Activated T-helper 9 cell treated with anti-CD3 and anti-CD28 coated beads, Interleukin-2, amount 50 U/mL, for 16 hours (primary cell): ENCODE measurements around the gene BEND7.
"Not testable (repeated sequence)": the region's sequence is repeated elsewhere in the genome, so short reads cannot be mapped to it uniquely, and the experiment has no call there.

ENCODE experiments used
- DNase-seq: peaks from one replicate; pipeline ENCODE4 v3.0.0-alpha.2; 2020; ENCODE audit warnings: low read depth

The BEND7 gene

DNA sequence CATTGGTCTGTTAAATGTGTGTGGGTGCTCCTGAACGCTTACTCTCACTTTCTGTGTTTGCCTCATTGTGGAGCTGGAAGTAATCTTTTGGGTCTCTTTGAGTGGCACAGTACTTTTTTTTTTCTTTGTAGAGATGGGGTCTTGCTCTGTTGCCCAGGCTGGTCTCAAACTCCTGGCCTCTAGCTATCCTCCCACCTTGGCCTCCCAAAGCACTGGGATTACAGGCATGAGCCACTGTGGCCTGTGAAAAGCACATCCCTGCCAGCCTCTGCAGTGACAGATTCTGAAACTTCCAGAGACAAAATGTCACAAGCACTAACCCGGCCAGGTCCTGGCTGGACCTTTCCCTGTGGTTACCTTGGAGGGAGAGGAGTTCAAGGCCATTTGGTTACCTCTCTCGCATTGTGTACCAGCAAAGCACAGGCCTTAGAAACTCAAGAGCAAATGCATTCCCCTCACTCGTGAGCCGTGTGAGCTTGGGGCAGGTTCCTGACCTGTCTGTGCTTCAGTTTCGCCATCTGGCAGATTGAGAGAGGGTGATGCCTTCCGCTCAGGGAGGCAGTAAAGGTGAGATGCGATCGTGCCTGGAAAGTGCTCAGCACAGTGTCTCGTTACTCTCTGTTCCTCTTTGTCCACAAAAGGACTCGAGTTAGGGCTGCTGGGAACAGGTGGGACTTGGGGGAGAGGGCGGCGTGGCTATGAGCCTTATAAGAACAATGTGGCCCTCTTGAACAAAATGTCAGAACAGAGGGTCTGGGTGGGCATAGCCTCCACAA, 108.1 kb downstream of the BEND7 start:
- no peak for DNase-seq

GRCh38 chr10:13417459-13418126, 111.2 kb downstream of the BEND7 start:
- DNase-seq, result no peak

DNA sequence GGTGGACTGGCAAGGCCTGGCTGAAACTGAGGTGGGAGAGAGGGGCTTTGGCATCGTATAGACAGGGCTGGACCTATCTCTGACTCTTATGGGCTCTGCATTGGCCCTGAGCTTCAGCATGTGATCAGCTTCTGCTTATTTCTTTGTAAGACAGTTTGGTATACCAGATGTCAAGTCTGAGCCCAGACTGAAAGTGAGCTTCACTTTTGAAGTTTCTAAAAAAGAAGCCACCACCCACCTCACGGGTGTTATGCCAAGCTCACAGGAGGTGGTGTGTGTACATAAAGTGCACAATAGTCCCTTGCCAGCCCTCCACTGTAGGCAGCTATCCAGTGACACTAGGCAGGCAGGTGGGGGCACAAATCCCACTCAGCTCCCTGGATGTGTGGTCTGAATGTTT, 112.1 kb downstream of the BEND7 start:
- DNase-seq, result no peak

GRCh38 chr10:13414855-13415254, 114.0 kb downstream of the BEND7 start:
- DNase-seq, result no peak

- no peak for DNase-seq
These were observed 114.7 kb downstream of the BEND7 start for GRCh38 chr10:13414137-13414536.

- DNase-seq, result no peak
These were observed 115.9 kb downstream of the BEND7 start for GRCh38 chr10:13412894-13413293.

DNA sequence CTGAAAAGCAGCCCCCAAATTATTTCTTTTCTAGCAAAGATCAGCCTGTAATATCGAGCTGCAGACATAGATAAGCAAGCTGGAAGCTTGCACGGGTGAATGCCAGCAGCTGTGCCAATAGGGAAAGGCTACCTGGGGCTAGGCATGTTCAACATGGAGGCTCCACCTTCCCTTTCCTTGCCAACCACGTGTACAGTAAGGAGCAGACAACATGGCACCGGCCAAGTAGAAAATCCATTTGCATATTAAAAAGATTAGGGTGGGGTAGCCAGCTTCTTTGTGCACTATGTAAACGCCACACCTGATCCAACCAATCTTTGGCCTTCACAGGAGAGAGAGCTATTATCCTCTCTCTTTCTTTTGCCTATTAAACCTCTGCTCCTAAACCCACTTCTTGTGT, 124.0 kb downstream of the BEND7 start:
- no peak for DNase-seq

DNA sequence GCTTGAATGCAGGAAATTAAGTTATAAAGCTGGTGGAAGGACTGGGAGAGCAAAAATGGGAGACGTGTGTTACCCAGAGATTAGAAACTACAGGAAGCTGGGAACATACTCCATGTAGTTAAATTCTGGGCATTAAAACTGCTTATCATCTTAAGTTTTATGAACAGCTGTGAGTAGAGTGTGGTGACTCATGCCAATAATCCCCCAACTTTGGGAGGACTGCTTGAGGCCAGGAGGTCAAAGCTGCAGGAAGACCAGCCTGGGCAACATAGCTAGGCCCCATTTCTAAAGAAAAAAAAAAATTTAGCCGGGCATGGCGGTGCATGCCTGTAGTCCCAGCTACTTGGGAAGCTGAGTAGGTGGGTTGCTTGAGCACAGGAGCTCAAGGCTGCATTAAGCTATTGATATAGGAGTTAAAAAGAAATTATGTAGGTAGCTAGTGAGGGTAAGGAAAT, 124.5 kb downstream of the BEND7 start:
- DNase-seq, result no peak

- not testable (repeated sequence) for DNase-seq
These were observed 125.4 kb downstream of the BEND7 start for GRCh38 chr10:13403426-13403825.

GRCh38 chr10:13402021-13402420, 126.8 kb downstream of the BEND7 start:
- DNase-seq, result no peak

DNA sequence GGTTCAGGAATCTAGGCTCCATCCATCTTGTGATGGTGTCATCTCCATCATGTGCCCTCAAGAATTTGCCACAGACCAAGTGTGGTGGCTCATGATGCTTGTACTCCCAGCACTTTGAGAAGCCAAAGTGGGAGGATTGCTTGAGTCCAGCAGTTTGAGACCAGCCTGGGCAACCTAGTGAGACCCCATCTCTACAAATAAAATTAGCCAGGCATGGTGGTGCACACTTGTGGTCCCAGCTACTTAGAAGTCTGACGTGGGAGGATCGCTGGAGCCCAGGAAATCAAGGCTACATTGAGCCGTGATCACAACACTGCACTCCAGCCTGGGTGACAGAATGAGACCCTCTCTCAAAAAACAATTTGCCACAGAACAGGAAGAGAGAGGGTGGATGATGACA, 127.7 kb downstream of the BEND7 start:
- no peak for DNase-seq

DNA sequence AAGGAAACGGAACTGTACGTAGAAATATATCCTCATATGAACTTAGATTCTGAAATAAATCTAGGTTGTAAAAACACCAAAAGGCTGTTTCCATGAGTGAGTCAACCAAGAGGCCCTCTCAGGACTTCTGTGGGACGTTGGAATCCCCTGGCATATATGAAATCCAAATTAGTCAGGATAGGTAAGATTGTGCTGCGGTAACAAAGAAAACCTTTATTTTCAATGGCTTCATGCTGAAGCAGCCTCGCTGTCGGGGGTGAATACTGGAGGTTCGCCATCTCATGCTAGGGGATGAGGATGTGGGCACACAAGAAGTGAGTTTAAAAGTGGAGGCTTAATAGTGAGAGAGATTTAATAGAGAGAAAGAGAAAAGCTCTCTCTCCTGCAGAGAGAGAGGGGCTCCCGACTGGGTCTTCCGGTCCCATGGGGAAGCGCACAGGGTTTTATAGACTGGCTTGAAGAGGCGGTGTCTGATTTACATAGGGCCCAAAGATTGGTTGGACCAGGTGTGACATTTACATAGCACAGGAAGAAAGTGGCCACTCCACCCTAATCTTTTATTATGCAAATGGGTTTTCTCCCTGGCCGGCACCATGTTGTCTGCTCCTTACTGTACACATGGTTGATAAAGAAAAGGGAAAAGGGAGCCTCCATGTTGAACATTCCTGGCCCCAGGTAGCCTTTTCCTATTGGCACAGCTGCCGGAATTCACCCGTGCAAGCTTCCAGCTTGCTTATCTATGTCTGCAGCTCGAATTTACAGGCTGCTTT, 128.4 kb downstream of the BEND7 start:
- DNase-seq, result no peak

GRCh38 chr10:13399752-13400151, 129.1 kb downstream of the BEND7 start:
- DNase-seq, result no peak

DNA sequence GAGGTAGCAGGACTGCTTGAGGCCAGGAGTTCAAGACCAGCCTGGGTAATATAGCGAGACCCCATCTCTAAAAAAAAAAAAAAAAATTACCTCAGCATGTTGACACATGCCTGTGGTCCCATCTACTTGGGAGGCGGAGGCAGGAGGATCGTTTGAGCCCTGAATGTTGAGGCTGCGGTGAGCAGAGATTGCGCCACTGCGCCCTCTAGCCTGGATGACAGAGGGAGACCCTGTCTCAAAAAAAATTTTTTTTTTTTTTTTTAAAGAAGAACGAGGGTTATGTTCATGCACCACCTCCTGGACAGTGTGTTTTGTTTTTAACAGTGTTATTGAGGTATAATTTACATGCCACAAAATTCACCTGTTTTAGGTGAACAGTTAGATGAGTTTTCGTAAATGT, 129.6 kb downstream of the BEND7 start:
- no peak for DNase-seq

DNA sequence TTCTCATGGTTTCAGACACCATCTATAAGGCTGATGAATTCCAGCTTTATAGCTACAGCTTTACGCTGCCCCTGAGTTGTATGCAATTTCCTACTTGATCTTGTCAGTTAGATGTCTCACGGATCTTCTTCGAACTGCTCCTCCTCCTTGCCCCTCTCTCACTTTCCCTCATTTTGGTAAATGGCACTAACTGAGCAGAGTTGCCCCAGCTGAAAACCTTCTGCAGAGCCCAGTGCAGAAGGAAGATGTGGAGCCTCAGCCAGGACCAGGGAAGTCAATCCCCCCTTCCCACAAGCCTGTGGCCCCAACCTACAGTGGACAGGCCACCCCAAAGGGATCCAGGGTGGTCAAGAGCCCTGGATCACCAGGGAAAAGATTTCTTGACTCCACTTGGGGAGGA, 131.8 kb downstream of the BEND7 start:
- no peak for DNase-seq

DNA sequence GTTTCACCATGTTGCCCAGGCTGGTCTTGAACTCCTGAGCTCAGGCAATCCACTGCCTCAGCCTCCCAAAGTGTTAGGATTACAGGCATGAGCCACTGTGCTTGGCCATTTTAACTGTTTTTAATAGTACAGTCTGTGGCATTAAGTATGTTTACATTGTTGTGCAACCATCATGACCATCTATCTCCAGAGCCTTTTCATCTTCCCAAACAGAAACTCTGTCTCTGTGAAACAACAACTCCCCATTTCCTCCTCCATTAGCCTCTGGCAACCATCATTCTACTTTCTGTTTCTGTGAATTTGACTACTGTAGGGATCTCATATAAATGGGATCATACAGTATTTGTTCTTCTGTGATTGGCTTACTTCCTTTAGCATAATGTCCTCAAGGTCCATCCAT, 132.4 kb downstream of the BEND7 start:
- DNase-seq, result no peak

- DNase-seq, result no peak
These were observed 133.3 kb downstream of the BEND7 start for GRCh38 chr10:13395540-13395939.

GRCh38 chr10:13393640-13394039, 135.2 kb downstream of the BEND7 start:
- no peak for DNase-seq

DNA sequence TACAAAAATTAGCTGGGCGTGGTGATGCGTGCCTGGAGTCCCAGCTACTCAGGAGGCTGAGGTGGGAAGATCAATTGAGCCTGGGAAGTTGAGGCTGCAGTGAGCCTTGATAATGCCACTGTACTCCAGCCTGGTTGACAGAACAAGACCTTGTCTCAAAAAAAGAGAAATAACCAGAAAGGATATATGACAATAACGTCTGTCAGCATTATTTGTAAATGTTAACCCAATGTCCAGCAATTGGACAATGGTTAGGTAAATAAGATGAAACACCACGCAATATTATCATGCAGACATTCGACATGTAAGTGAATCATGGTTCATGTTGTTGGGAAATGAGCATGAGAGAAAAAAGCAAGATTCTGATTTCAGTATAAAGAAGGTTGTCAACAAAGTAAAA, 136.1 kb downstream of the BEND7 start:
- no peak for DNase-seq
